EH (cell line): ENCODE results near the gene ILF3.
A peak's percentile ranks its signal among the peaks of the same experiment; 100 is the strongest.
"Not testable (repeated sequence)": the region's sequence is repeated elsewhere in the genome, so short reads cannot be mapped to it uniquely, and the experiment has no call there.

Source experiments
- DNase-seq: peaks from one replicate; pipeline ENCODE4 v3.0.0-alpha.2; 2015; ENCODE audit warnings: low read depth

Gene ILF3

GRCh38 chr19:10675214-10675613 lies 21.1 kb downstream of the ILF3 start:
- not testable (repeated sequence) for DNase-seq

GRCh38 chr19:10677751-10678150 lies 23.6 kb downstream of the ILF3 start:
- no peak for DNase-seq

GRCh38 chr19:10678813-10679212 lies 24.7 kb downstream of the ILF3 start:
- DNase-seq, result no peak

- no peak for DNase-seq
These were observed 25.6 kb downstream of the ILF3 start for GRCh38 chr19:10679743-10680142.

GRCh38 chr19:10680545-10681135 lies 26.5 kb downstream of the ILF3 start:
- no peak for DNase-seq

GRCh38 chr19:10681658-10682057 lies 27.5 kb downstream of the ILF3 start:
- DNase-seq, result no peak

GRCh38 chr19:10682397-10683063 lies 28.4 kb downstream of the ILF3 start:
- no peak for DNase-seq

- DNase-seq, result no peak
These were observed 28.9 kb downstream of the ILF3 start for GRCh38 chr19:10683064-10683426.

- DNase-seq, result no peak
These were observed 29.4 kb downstream of the ILF3 start for GRCh38 chr19:10683582-10683981.

- DNase-seq, result no peak
These were observed 31.1 kb downstream of the ILF3 start for GRCh38 chr19:10685210-10685609.

GRCh38 chr19:10686193-10686592 lies 32.0 kb downstream of the ILF3 start:
- DNase-seq, result no peak

GRCh38 chr19:10686661-10687517 lies 32.7 kb downstream of the ILF3 start:
- no peak for DNase-seq

GRCh38 chr19:10687518-10688288 lies 33.6 kb downstream of the ILF3 start:
- no peak for DNase-seq

- DNase-seq, result no peak
These were observed 34.6 kb downstream of the ILF3 start for GRCh38 chr19:10688545-10689280.

GRCh38 chr19:10690341-10690781 lies 36.2 kb downstream of the ILF3 start:
- peak; percentile 55 for DNase-seq

GRCh38 chr19:10691178-10691881 lies 37.2 kb downstream of the ILF3 start:
- no peak for DNase-seq

- no peak for DNase-seq
These were observed 37.7 kb downstream of the ILF3 start for GRCh38 chr19:10691883-10692282.

- no peak for DNase-seq
These were observed 38.6 kb downstream of the ILF3 start for GRCh38 chr19:10692673-10693264.

- DNase-seq, result no peak
These were observed 40.7 kb downstream of the ILF3 start for GRCh38 chr19:10694706-10695307.
